ENCODE results near the gene DCLK2. TPM values are rescaled to one million over a fixed set of nuclear protein-coding genes. Genes with fewer than 3 reads are reported as not detected.
A peak's percentile ranks its signal among the peaks of the same experiment; 100 is the strongest.
"Not testable (repeated sequence)": the region's sequence is repeated elsewhere in the genome, so short reads cannot be mapped to it uniquely, and the experiment has no call there.

Gene DCLK2
- total RNA-seq, 1 donor from 2014 or later = 34.2 TPM

GRCh38 chr4:150182794-150183193 lies 104.5 kb downstream of the DCLK2 start:
- Histone ChIP-seq H3K4me3 (no peak overlapping the region), H3K27me3 (no peaks in the 10 kb centered on the region), H3K27ac (no peak overlapping the region), H3K9me3 (no peaks in the 10 kb centered on the region), H3K4me1 (peaks cover 0 to 3% of the 10 kb centered on the region in 2 donors), H3K36me3 (no peaks in the 10 kb centered on the region)
- TF ChIP-seq, protein P1, sequence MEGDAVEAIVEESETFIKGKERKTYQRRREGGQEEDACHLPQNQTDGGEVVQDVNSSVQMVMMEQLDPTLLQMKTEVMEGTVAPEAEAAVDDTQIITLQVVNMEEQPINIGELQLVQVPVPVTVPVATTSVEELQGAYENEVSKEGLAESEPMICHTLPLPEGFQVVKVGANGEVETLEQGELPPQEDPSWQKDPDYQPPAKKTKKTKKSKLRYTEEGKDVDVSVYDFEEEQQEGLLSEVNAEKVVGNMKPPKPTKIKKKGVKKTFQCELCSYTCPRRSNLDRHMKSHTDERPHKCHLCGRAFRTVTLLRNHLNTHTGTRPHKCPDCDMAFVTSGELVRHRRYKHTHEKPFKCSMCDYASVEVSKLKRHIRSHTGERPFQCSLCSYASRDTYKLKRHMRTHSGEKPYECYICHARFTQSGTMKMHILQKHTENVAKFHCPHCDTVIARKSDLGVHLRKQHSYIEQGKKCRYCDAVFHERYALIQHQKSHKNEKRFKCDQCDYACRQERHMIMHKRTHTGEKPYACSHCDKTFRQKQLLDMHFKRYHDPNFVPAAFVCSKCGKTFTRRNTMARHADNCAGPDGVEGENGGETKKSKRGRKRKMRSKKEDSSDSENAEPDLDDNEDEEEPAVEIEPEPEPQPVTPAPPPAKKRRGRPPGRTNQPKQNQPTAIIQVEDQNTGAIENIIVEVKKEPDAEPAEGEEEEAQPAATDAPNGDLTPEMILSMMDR (IDR thresholded peaks at IDR 0.05) = no peak
- intact Hi-C loops (cut with DNase I) = no loop called here
- no peak for DNase-seq (ENCODE audit: low spot score in 2 of 2)

DNA sequence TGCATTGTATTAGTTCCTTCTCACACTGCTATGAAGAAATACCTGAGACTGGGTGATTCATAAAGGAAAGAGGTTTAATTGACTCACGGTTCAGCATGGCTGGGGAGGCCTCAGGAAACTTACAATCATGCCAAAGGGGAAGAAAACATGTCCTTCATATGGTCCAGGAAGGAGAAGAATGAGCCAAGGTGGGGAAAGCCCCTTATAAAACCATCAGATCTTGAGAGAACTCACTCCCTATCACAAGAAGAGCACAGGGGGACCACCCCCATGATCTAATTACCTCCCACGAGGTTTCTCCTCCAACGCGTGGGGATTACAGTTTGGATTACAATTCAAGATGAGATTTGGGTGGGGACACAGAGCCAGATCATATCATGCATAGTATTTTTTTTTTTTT lies 106.8 kb downstream of the DCLK2 start:
- not testable (repeated sequence) for H3K4me3 ChIP-seq

DNA sequence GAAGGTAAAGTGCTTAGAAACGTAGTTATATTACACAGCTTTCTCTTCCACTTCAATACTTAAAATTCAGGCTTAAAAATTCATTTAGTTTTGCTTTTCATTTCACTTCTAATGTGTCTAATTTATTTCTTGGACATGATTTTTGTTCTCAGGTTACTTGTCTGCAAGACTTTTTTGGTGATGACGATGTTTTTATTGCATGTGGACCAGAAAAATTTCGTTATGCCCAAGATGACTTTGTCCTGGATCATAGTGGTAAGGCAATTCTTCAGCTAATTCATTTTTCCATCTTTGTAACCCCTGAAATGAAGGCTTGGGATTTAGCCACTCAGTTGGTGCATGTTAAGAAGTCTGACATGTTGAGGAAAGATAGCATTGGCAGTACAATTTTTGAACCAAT lies 114.7 kb downstream of the DCLK2 start:
- peak overlapping the region; percentile 5 to 33 for H3K27ac ChIP-seq
- TF ChIP-seq, protein P1 (IDR thresholded peaks at IDR 0.05) = no peak
- no peak for DNase-seq (ENCODE audit: low spot score in 2 of 2)

More for the DNA sequence above, 106.8 kb downstream of the DCLK2 start:
- H3K4me1 ChIP-seq; H3K9me3 ChIP-seq; H3K36me3 ChIP-seq; H3K27me3 ChIP-seq; DNase-seq (ENCODE audit: low spot score in 2 of 2); intact Hi-C loops (cut with DNase I); H3K27ac ChIP-seq: not testable (repeated sequence)

DNA sequence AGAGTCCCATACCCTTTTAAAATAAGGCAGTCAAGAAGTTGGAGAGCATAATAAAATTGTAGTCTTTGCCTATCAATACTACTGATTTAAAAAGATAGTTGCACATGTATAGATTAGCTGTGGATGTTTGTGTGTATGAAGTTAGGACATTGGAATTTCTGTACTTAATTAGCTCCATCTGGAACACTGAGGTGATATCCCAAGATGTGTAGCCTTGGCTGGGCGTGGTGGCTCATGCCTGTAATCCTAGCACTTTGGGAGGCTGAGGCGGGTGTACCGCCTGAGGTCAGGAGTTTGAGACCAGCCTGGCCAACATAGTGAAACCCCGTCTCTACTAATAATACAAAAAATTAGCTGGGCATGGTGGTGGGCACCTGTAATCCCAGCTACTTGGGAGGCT lies 119.0 kb downstream of the DCLK2 start:
- DNase-seq (ENCODE audit: low spot score in 2 of 2); H3K4me3 ChIP-seq; H3K36me3 ChIP-seq; H3K27me3 ChIP-seq; H3K27ac ChIP-seq; H3K9me3 ChIP-seq; H3K4me1 ChIP-seq; intact Hi-C loops (cut with DNase I): not testable (repeated sequence)

More for the DNA sequence above, 114.7 kb downstream of the DCLK2 start:
- H3K36me3 ChIP-seq = no peaks in the 10 kb centered on the region
- intact Hi-C loops (cut with DNase I) = no loop called here
- H3K4me3 ChIP-seq = no peak overlapping the region
- no peaks in the 10 kb centered on the region for H3K9me3 ChIP-seq
- no peaks in the 10 kb centered on the region for H3K4me1 ChIP-seq
- H3K27me3 ChIP-seq = no peaks in the 10 kb centered on the region

DNA sequence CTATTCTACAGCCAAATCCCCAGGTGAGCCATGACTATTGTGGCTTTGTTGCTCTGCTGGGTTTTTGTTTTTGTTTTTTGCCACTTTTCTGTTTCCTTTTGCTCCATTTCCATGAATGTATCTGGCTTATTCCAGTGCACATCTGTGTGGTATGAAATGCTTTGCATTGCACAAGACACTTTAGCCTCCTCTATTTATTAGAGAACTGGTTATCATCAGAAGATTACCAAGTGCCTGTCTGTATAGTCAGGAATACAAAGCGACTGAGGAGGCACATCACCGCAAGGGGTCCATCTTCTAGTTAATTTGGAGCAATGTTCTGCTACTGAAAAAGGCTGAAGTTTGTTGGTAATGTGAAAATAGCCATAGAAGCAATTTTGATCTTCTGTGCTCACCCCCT lies 120.8 kb downstream of the DCLK2 start:
- H3K27ac ChIP-seq = no peak overlapping the region
- H3K4me1 ChIP-seq = no peaks in the 10 kb centered on the region
- H3K27me3 ChIP-seq = no peaks in the 10 kb centered on the region
- no peaks in the 10 kb centered on the region for H3K9me3 ChIP-seq
- intact Hi-C loops (cut with DNase I) = no loop called here
- DNase-seq (ENCODE audit: low spot score in 2 of 2) = no peak
- TF ChIP-seq, protein P1 (IDR thresholded peaks at IDR 0.05) = no peak
- peaks cover 0 to 5% of the 10 kb centered on the region in 2 donors for H3K36me3 ChIP-seq
- no peak overlapping the region for H3K4me3 ChIP-seq

GRCh38 chr4:150205016-150205415 lies 126.8 kb downstream of the DCLK2 start:
- no peak for DNase-seq (ENCODE audit: low spot score in 2 of 2)
- intact Hi-C loops (cut with DNase I) = no loop called here
- Histone ChIP-seq H3K4me3 (no peak overlapping the region), H3K9me3 (no peaks in the 10 kb centered on the region), H3K27ac (no peak overlapping the region), H3K4me1 (no peaks in the 10 kb centered on the region), H3K27me3 (no peaks in the 10 kb centered on the region), H3K36me3 (no peaks in the 10 kb centered on the region)
- TF ChIP-seq, protein P1 (IDR thresholded peaks at IDR 0.05) = no peak

- DNase-seq (ENCODE audit: low spot score in 2 of 2) = no peak
- intact Hi-C loops (cut with DNase I) = no loop called here
- no peaks in the 10 kb centered on the region for H3K4me1 ChIP-seq
- no peak overlapping the region for H3K27ac ChIP-seq
- TF ChIP-seq, protein P1 (IDR thresholded peaks at IDR 0.05) = no peak
- H3K27me3 ChIP-seq = no peaks in the 10 kb centered on the region
- no peak overlapping the region for H3K4me3 ChIP-seq
- H3K9me3 ChIP-seq = no peaks in the 10 kb centered on the region
- H3K36me3 ChIP-seq = no peaks in the 10 kb centered on the region
Observed at GRCh38 chr4:150206265-150206664, 128.0 kb downstream of the DCLK2 start.
